PC-3 (cell line): ENCODE data around the gene PMEPA1.

Experiments used
- CTCF ChIP-seq: fragments of 300-600 bp; sonication (generic); conservative IDR thresholded peaks from 2 replicates; pipeline ENCODE4 v1.5.1; 2017; ENCODE audit warnings: antibody characterized with exemption, low read depth, mild to moderate bottlenecking, low read length
- EZH2 ChIP-seq: fragments of 300-600 bp; sonication (generic); IDR thresholded peaks from one replicate; pipeline ENCODE4 v1.6.1; 2017; ENCODE audit warnings: antibody characterized with exemption, mild to moderate bottlenecking, low read length; ENCODE audit not compliant: unreplicated experiment
- EZH2phosphoT487 ChIP-seq: fragments of 300-600 bp; sonication (generic); IDR thresholded peaks from 2 replicates; pipeline ENCODE4 v1.6.1; 2018; ENCODE audit warnings: mild to moderate bottlenecking, antibody characterized with exemption, low read length, borderline replicate concordance

GRCh38 chr20:57710841-57711240, 1.0 kb upstream of the PMEPA1 start:
- TF ChIP-seq CTCF (no peak), EZH2 (no peak), EZH2phosphoT487 (no peak)
